ENCODE results near the gene FBXL16.

DNA sequence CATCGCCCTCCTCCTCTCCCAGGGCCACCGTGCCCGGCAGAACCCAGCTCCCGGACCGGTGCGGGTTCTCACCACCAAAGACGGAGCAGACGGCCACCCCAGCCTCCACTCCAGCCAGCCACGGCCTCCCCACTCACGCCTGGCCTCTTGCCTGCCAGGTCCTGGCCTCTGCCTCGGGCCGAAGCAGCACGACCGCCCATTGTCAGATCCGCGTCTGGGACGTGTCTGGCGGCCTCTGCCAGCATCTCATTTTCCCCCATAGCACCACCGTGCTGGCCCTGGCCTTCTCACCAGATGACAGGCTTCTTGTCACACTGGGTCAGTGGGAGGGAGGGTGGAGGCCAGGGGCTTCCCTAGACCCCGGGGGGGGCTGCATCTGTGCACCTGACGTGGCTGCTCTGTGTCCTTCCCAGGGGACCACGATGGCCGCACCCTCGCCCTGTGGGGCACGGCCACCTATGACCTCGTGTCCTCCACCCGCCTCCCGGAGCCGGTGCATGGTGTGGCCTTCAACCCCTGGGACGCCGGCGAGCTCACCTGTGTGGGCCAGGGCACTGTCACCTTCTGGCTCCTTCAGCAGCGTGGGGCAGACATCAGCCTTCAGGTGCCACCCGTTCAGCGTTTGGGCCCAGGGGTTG, 44.3 kb downstream of the FBXL16 start:
- TF ChIP-seq, protein P1, sequence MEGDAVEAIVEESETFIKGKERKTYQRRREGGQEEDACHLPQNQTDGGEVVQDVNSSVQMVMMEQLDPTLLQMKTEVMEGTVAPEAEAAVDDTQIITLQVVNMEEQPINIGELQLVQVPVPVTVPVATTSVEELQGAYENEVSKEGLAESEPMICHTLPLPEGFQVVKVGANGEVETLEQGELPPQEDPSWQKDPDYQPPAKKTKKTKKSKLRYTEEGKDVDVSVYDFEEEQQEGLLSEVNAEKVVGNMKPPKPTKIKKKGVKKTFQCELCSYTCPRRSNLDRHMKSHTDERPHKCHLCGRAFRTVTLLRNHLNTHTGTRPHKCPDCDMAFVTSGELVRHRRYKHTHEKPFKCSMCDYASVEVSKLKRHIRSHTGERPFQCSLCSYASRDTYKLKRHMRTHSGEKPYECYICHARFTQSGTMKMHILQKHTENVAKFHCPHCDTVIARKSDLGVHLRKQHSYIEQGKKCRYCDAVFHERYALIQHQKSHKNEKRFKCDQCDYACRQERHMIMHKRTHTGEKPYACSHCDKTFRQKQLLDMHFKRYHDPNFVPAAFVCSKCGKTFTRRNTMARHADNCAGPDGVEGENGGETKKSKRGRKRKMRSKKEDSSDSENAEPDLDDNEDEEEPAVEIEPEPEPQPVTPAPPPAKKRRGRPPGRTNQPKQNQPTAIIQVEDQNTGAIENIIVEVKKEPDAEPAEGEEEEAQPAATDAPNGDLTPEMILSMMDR (IDR thresholded peaks at IDR 0.05), result no peak
- TF ChIP-seq POLR2A (IDR thresholded peaks at IDR 0.05), result no peak
